Suprapubic skin (tissue), 4 donors: ENCODE measurements around the gene PTP4A2.

Experiments
- EP300 ChIP-seq: sonication (generic); formaldehyde crosslinking; IDR thresholded peaks from one replicate; pipeline ENCODE4 v1.6.1; 2017; ENCODE audit warnings: antibody characterized with exemption
- POLR2AphosphoS5 ChIP-seq, 3 donors: sonication (generic); formaldehyde crosslinking; IDR thresholded peaks; one replicate each; pipeline ENCODE4 v1.6.1; 2017; ENCODE audit warnings: antibody characterized with exemption in 3 of 3
- TF ChIP-seq, protein P1 (sequence below), 2 donors: fragments of 200-600 bp in 1 of 2; fragments of 450-650 bp in 1 of 2; sonication (generic) in 1 of 2; IDR thresholded peaks; one replicate each; pipeline ENCODE4 v1.5.1; 2016 to 2019; ENCODE audit warnings: antibody characterized with exemption in 2 of 2, mild to moderate bottlenecking in 1 of 2, moderate library complexity in 1 of 2

DNA sequence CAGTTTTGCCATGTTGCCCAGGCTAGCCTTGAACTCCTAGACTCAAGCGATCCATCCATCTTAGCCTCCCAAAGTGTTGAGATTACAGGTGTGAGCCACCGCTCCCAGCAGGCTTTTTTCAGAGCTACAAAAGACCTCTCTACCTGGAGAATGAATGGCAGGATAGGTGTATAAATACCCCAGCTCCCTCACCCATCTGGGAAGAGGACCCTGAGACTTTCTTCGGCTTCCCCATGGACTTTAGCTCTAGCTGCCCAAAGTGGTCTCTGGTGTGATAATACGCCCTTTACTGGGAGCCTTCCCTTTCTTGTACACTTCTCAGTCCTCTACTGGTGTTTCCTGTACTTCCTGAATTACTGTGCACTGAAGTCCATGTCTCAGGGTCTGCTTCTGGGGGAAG is 60.6 kb downstream of the PTP4A2 start:
- TF ChIP-seq, protein P1, sequence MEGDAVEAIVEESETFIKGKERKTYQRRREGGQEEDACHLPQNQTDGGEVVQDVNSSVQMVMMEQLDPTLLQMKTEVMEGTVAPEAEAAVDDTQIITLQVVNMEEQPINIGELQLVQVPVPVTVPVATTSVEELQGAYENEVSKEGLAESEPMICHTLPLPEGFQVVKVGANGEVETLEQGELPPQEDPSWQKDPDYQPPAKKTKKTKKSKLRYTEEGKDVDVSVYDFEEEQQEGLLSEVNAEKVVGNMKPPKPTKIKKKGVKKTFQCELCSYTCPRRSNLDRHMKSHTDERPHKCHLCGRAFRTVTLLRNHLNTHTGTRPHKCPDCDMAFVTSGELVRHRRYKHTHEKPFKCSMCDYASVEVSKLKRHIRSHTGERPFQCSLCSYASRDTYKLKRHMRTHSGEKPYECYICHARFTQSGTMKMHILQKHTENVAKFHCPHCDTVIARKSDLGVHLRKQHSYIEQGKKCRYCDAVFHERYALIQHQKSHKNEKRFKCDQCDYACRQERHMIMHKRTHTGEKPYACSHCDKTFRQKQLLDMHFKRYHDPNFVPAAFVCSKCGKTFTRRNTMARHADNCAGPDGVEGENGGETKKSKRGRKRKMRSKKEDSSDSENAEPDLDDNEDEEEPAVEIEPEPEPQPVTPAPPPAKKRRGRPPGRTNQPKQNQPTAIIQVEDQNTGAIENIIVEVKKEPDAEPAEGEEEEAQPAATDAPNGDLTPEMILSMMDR (IDR thresholded peaks at IDR 0.05) = no peak
- TF ChIP-seq EP300 (no peak), POLR2AphosphoS5 (IDR thresholded peaks at IDR 0.05) (no peak)
